HEK293T (cell line): ENCODE measurements around the gene SLC44A5.
"Not testable (repeated sequence)": the region's sequence is repeated elsewhere in the genome, so short reads cannot be mapped to it uniquely, and the experiment has no call there.

Experiments
- ARNT ChIP-seq: fragments of 450-650 bp; IDR thresholded peaks from 2 replicates; pipeline ENCODE4 v1.6.1; 2017; ENCODE audit warnings: mild to moderate bottlenecking
- ELF4 ChIP-seq: fragments of 450-650 bp; IDR thresholded peaks from 2 replicates; pipeline ENCODE4 v1.6.1; 2017; ENCODE audit warnings: antibody characterized with exemption
- FOXA1 ChIP-seq: fragments of 450-650 bp; IDR thresholded peaks from 2 replicates; pipeline ENCODE4 v1.6.1; 2016; ENCODE audit warnings: mild to moderate bottlenecking
- FOXK2 ChIP-seq: fragments of 450-650 bp; IDR thresholded peaks from 2 replicates; pipeline ENCODE4 v1.6.1; 2016; ENCODE audit warnings: mild to moderate bottlenecking
- FOXM1 ChIP-seq: fragments of 450-650 bp; IDR thresholded peaks from 2 replicates; pipeline ENCODE4 v1.6.1; 2017; ENCODE audit warnings: mild to moderate bottlenecking, borderline replicate concordance
- L3MBTL2 ChIP-seq: fragments of 450-650 bp; conservative IDR thresholded peaks from 2 replicates; pipeline ENCODE4 v1.6.1; 2016; ENCODE audit warnings: mild to moderate bottlenecking
- LEF1 ChIP-seq: fragments of 450-650 bp; IDR thresholded peaks from 2 replicates; pipeline ENCODE4 v1.6.1; 2017; ENCODE audit warnings: mild to moderate bottlenecking, borderline replicate concordance
- TARDBP ChIP-seq: fragments of 450-650 bp; IDR thresholded peaks from 2 replicates; pipeline ENCODE4 v1.6.1; 2016
- ZNF384 ChIP-seq: fragments of 450-650 bp; IDR thresholded peaks from 2 replicates; pipeline ENCODE4 v1.6.1; 2016

GRCh38 chr1:75593457-75593856 lies 17.5 kb downstream of the SLC44A5 start:
- not testable (repeated sequence) for TF ChIP-seq FOXM1, ELF4, ZNF384, ARNT, TARDBP, FOXK2, LEF1, FOXA1, L3MBTL2
